GM21619 (cell line): ENCODE data around the gene DLGAP1.
A peak's percentile ranks its signal among the peaks of the same experiment; 100 is the strongest.

Source experiments
- ATAC-seq: cut with Tn5 transposase; IDR thresholded peaks from one replicate; pipeline ENCODE4 v1.9.1; 2021; ENCODE audit not compliant: unreplicated experiment

Gene DLGAP1

DNA sequence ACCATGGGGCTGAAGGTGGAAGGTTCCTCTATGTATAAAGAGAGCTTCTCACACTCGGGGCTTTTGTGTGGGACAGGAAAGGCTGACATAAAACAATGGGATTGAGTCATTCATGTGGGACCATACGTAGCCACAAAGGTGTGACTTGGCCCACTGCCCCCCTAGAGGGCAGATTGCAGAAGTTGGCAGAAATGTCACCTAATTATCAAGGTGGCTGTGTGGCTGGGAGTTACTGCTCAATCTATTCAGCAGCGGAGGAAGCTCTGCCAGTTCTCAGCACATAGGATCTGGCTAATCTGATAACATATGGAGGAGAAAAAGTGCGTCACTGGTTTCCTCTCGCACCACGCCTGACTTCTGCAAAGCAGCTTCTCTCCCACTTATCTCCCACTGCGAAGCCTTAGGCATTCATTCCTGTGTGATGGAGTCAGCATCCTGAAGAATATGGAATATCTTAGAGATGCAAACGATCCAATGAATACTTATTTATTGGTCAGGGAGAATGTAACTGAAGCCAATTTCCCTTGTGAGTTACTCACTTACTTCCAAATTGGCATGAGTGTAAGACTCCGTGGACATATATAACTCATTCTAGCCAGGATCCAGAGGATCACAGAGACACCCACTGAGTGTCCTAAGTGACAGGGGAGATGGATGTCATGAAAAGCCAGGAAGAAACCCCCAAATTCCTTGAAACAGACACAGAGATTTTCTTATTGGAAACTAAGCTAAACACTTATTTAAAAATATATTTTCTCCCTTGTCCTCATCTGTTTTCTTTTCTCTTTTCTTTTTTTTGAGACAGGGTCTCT is 660.4 kb downstream of the DLGAP1 start:
- no peak for ATAC-seq

DNA sequence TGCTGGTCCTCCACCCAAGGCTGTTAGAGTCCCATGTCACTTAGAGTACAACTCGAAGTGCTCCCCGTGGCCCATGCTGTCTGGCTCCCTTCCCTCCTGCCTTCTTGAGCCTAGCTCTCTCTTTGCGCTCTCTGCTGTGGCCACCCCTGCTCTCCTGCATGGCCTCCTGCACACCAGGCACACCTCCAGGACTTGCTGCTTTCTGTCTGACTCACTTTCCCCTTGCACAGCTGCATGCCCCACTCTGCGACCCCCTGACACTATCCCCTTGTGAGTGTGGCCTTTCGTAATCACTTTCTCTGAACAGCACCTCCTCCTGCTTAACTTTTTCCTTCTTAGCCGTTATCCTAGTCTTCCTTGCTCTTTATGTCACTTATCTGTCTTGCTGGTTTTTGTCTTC is 661.6 kb downstream of the DLGAP1 start:
- no peak for ATAC-seq

DNA sequence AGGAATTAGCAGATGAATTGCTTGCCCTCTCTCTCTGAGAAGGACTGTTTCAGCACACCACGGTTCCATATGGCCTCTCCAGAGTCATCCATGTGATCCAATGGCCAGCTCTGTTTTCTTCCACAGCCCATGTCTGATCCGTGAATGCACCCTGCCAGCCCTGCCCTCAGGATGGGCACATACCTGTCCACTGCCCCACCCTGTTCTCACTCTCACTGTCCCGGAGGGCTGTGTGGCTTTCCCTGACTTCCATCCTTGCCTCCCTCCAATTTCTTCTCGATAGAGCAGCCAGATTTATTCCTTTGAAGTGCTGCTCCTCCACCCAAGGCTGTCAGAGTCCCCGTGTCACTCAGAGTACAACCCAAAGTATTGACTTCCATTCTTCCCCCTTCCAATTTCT is 662.0 kb downstream of the DLGAP1 start:
- no peak for ATAC-seq

DNA sequence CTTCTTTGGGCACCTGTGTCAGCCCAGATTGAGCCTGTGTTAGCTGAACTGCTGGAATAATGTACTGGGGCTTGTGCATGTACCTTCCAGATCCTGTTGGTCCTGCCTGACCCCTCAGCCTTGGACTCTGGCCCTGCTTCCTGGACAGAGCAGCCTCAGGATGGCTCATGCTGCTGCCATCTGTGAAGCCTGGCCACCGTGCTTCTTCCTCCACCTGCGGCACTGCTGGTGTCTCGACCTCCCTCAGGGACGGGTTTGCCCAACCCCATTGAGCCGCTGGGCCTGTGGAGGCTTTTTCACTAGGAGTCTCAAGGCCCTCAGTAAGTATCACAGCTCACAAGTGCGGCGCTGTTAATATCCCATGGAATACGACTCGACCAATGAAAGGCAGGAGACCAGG is 662.4 kb downstream of the DLGAP1 start:
- no peak for ATAC-seq

DNA sequence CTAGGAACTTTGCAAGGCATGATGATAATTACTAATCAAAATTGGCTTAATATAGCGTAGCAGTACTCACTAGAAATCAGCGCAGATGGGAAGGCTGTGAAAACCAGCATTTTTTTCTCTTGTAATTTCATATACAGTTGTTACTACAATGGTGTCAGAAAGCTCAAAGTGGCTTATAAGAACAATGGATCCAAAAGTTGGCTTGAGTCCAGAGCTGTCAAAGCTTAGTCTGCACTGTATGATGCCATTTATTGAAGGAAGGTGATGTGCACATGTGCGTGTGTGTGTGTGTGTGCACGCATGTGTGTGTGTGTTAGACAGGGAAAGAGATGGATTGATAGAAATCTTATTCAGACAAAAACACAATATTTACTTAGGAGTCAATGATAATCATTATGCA is 663.9 kb downstream of the DLGAP1 start:
- ATAC-seq: no peak

DNA sequence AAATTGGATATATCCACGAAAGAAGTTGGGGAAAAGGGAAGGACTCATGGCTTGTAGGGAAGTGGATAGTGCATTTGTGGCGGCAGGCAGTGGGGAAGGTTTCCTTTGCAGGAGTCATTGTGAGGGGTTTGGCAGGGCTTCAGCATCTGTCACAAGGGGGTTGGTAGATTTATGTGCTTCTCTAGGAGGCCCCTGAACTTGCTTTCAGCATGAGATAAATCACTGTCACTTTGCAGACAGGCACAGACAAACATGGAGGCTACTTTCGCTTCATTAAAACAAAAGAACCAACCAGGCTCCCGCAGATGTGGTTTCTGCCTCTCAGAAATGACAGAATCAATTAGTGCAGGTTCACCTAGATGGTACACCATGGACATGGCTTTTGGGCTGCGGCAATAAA is 664.4 kb downstream of the DLGAP1 start:
- no peak for ATAC-seq

DNA sequence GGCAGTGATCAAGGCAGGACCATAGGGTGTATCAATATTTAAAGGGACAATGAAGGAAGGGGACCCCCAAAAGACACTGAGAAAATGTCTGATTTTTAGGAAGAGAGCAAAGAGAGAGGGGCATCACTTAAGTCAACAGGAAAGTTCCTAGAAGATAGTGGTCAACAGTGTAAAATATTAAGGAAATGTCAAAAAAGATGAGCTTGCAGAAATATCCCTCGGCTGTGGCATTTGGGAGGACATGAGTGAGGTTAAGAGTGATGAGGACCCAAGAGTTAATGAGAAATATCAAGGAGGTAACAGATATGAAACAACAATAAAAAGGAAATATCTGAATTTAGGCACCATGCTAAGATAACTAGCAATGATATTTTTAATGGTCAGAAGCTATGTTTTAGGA is 665.6 kb downstream of the DLGAP1 start:
- no peak for ATAC-seq

DNA sequence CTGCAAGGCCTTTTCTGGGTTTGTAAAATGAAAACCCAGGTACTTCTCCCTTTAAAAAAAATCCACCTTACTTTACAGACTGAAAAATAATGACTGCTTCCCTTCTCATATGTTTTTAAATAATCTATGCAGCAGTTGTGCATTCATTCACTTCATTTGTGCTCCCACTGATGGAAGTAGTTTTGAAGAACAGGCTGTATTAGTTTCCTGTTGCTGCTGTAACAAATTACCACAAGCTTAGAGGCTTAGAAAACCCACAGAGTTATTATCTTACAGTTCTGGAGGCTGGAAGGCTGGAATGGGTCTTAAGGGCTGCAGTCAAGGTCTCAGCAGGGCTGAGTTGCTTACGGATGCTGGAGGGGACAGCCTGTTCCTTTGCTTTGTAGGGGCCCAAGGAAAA is 670.2 kb downstream of the DLGAP1 start:
- no peak for ATAC-seq

DNA sequence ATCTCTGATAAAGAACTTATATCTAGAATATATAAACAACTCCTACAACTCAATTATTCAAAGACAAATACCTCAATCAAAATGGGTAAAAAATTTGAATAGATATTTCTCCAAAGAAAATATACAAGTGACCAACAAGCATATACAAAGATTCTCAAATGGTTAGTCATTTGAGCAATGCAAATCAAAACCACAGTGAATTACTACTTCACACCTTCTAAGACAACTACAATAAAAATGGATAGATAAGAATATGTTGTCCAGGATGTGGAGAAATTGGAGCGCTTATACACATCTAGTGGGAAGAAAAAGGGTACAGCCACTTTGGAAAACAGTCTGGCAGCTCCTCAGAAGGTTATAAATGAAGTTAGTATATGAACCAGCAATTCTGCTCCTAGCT is 672.2 kb downstream of the DLGAP1 start:
- ATAC-seq: no peak

DNA sequence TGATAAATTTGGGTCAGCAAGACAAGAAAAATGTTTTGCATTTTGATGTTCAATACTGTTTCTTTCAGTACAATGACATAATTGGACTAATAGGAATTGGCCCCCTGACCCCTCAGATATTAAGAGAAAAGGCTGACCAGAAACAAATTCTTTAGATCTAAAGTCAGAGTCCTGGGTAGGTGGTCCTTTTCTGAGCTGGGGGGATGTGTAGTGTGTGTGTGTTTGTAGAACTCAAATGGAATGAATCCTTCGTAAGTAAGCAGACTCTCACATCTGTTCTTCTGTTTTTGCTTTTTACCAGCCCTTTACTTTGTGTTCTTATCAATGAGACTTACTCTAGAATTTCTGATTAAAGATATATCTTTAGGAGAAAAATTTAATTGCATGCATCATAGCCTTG is 677.4 kb downstream of the DLGAP1 start:
- ATAC-seq: no peak

DNA sequence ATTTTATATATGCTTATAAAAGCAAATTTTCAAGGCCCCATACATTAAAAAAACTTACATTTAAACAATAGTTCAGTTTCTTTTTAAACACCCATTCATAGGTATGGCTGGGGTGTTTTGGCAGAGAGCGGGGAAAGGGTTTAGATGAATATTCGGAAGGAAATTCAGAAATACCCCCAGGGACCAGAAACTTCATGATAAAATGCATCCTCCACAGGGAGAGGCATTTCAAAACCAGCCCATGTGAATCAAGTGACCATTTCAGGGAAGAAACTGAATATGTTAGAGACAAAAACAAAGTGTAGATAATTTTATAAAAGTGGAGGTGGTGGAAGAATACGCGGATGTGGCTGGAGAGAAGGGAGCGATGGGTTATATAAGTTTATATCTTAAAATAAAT is 678.0 kb downstream of the DLGAP1 start:
- ATAC-seq: no peak

DNA sequence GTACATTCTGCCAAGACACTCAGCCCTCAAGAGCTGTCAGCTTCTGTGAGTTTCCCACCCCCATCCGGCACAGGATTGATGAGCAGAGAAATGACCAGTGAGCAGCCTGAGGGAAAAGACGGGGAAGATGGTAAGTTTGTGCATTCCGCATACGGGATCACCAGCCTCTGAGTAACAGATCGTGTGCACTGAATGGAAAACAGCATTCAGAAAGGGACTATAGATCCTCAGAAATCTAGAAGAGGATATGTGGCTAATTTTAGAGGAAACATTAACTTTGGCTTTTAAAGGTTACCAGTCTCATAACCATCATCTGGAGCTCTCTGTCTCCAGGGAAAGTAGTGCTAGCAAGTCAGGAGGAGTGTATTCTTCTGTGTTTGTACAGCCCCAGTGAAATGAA is 679.1 kb downstream of the DLGAP1 start:
- ATAC-seq: no peak

DNA sequence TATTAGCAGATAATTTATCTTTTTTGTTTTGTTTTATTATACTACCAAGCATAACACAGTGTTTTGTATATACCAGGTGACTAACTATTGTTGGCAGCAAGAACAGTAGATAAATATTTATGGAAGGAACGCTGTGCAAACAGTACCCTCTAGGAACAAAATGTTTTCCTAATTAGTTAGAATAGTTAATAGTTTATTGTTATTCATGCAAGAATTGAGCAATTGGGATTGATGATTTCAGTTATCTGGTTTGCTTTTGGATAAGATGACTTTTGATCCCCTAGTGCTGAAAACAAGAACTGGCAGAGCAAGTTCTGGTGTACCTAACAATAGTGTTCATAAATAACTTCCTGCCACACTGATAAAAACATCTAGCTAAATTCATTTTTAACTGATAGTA is 681.8 kb downstream of the DLGAP1 start:
- no peak for ATAC-seq

DNA sequence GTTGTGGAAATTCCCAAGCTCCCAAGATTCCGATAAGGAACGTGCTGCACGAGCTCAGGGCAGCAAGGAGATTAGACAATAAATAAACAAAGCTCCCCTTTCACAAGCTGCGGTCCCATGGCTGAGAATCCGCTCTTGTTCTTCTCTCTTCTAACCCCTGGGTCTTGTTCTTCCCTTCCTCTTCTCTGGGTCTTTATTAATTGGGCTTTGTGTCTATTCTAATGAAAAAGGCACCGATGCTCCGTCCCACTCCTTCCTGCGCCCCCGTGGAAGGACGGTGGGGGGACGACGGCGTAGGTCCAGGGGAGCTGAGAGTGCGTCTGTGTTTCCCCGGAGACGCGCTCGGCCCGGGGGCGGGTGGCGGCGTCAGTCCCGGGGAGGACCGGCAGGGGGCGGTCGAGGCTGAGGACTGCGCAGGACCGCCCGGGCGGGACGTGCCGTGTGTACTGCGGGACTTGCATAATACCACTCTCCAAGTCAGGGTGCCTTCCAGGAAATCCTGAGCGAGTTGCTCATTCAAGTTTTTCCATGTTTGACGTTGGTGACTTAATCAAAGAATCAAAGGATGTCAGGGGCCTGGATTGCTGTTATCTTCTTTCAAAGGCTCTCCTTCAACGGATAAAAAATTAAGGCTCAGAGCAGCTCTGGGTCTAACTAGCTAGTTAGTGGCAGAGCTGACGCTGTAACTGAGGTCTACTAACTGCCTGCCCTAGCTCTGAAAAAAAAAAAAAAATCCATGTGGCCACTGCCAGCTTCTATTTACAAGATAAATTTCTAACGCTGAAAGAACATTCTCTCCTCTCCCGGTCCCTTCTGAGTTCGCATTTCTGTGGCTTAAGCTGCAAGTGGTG is 683.8 kb downstream of the DLGAP1 start:
- ATAC-seq: peak; percentile 96

DNA sequence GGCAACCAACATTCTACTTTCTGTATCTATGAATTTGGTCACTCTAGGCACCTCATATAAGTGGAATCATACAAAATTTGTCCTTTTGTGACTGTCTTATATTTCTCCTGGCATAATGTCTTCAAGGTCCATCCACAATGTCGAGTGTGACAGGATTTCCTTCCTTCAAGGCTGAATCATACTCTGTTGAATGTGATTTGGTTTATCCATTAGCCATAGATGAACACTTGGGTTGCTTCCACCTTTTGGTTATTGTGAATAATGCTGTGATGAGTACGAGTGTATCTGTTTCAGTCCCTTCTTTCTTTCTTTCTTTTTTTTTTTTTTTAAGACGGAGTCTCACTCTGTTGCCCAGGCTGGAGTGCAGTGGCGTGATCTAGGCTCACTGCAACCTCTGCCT is 693.8 kb downstream of the DLGAP1 start:
- no peak for ATAC-seq

DNA sequence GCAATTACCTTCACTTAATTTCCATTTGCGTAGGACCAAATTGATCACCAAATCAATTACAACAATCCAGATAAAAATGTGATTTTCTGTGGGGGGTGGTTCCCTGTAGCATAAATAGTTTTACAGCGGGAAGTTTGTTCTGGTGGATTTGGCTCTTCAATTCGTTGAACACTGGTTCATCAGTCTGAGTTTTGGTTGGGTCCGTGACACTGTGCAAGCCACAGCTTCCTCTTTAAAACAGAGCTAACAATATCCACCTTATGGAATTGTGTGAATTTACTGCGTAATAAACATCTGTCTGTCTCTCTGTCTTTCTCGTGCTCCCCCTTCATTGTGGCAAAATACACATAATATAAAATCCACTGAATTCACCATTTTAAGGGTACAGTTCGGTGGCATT is 694.4 kb downstream of the DLGAP1 start:
- ATAC-seq: no peak

DNA sequence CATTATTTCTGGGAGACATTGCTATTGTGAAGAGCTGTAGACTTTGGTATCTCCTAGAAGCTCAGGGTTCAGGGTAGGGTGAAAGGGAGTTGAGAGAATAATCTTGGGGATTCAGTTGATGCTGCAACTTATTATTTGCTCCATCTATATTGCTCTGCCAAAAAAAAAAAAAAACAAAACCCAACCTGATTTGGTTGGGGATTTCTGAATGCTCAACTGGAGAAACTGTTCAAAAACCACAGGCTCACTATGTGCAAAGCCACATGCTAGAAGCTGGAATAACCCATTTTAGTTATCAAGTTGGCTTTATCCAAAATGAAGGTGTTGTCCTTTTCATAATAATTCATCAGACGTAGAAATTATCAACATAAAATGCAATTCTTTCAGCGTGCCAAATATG is 696.0 kb downstream of the DLGAP1 start:
- no peak for ATAC-seq

DNA sequence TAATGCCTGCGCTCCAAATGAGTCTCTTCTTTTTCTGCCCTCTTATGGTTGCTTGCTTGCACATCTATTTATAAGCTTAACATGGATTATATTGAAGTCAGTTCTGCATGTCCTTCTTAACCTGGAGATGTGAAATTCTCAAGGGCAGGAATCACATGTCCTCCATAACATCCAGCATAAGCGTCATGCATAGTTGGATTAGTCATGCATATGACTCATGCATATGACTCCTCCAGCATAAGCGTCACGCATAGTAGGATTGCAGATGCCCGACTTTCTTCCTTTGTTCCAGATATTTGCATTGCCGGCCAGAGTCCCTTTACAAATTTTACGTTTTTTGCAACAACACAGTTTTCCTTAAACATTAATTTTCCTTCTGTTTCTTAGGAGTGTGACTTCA is 696.6 kb downstream of the DLGAP1 start:
- ATAC-seq: no peak

DNA sequence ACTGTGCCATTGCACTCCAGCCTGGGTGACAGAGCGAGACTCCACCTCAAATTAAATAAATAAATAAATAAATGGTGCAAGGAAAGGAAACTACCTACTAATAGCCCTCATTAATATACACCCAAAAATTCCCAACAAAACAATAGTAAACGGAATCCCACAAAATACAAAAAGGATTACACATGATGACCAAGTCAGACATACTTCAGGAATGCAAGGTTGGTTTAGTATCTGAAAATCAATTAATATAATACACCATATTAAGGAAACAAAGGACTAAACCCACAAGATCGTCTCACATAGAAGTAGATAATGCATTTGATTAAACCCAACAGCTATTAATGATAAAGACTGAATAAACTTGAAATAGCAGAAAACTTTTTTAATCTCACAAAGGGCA is 697.7 kb downstream of the DLGAP1 start:
- ATAC-seq: no peak

DNA sequence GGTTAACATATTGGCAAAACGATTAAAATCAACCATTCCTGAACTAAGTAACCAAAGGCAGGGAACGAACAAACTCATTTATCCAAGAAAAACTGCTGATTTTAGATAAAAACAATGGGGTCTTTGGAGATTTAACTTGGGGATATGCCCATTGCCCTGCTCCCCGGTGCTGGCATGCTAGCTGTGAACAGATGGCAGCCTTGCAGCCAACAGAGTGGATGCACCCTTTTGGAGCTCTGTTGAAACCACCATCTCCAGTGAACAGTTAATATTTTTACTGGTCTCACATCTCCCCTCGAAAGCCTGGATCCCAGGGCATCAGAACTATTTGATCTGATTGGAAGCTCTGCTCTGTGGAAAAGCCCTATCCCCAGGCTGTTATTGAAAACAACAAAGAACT is 702.0 kb downstream of the DLGAP1 start:
- ATAC-seq: no peak

DNA sequence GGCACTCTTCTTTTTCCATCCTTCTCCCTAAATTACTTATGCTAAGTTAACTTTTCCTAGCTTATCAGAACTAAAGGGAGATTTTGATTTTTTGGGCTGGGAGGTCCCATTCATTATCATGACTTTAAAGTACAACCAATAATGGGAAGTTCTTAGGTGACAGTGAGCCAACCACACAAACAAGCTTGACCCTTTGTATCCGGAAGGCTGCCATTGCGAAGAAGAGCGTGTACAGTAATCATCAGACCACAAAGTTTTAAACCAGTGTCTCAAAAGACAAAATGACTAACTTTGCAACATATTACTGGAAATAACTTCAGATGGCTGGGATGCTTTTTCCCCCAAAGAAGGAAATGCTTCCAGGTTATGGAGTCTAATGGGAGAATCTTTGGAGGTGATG is 707.0 kb downstream of the DLGAP1 start:
- ATAC-seq: no peak

DNA sequence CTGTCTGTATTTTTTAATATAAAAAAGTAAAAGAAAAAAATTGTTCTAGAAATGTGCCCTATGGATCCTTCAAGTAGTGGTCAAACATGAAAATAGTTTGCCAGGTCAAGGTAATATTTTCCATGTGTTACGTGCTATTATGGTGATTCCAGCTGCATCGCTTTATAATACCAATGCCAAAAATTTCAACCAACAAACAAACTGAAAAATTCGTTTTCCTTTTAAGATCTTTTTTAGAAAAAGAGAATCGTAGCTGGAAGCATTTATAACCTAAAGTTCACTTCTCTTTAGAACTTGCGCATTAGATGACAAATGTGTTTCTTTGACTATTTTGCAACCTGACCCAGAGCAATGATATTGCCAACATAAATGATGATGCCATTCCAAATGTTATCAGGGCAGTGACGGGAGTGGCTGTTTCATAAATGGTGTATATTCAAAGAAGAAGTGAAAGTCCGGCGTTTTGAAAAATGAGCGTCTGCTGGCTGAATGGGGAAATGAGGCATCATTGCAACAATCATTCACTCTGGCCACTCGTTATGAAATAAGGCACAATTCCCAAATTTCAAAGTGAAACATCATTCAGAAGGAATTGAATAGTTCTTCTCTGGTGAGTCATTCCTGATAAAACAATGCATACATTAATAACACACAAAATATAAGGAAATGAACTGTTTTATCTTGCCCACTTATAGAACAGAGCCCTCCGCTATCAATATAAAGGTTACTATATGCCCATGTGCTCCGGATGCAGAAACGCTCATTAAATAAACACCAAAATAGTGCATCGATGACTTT is 707.7 kb downstream of the DLGAP1 start:
- no peak for ATAC-seq
